Measurements from ENCODE around the gene MORN5.

Gene MORN5

GRCh38 chr9:122125509-122126330, 34.0 kb upstream of the MORN5 start:
- no peak for DNase-seq

GRCh38 chr9:122126331-122127261, 33.1 kb upstream of the MORN5 start:
- DNase-seq = no peak

DNA sequence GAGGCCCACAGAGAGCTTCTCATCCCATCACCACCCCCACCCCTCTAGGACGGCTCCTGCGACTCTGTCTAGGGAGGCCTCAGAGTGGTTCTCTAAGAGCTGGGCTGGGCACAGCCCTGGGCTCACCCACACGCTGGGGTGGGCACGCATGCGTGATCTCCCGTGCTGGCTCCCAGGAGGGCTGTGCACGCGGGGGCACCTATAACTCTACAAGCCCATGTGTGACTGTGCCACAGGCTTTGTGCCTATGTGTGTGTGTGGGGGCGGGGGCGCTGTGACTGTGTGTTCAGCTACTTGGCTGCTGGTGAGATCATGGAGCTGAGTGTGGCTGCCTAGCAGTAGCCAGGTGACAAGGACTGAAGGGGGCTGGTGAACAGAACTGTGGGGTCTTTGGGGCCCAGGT, 32.3 kb upstream of the MORN5 start:
- DNase-seq = no peak

DNA sequence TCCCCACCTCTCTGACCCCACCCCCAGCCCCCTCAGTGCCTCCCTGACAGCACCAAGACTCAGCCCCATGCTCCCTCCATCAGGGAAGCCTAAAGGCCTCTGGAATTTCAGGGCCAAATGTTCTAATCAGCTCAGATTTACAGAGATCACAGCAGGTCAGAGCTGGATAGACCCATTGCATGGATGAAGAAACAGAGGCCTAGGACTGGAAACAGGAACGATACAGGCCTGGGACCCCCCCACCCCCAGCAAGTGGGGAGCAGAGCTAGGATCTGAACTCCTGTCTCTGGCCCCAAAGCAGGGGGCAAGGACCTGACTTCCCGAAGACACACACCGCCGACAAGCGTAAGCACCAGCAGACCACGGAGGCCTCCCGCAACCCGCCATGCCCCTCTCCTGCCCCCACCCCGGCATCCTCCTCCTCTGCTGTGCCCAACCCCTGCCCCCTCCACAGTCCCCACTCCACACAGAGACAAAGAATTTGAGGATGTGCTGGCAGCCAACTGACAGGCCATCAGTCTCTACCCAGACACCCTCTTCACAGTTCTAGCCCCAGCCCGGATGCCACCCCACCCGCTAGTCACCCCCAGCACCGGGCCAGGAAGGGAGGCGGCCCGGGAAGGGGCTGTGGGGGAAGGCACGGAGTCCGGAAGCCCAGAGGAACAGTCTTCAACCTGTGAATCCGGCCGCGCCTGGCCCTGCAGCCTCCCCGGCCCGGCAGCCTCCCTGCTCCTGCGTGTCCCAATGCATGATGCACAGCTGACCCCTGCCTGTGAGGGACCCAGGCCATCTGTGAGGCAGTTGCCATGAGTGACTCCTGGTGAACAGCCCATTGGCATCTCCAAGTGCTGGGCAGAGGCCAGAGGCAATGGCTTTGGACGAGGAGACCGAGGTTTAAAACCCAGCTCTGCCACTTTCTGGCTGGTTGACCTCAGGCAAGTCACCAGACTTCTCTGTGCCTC, 31.4 kb upstream of the MORN5 start:
- no peak for DNase-seq

DNA sequence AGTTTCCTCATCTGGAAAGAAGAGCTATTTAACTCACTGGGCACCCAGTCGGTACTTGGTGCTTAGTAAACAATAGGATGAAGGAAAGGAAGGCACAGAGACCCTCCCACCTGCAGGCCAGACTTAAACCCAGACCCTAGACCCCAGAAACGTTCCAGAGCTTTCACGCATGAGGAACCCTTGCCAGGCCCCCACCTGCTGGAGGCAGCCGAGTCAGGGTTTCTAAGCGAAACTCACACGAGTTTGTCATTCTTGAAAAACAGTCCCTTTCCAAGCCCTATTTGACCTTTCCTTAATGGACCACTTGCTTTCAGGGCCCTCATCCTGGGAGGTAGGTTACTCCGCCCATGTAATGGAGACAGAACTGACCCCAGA, 30.8 kb upstream of the MORN5 start:
- no peak for DNase-seq

DNA sequence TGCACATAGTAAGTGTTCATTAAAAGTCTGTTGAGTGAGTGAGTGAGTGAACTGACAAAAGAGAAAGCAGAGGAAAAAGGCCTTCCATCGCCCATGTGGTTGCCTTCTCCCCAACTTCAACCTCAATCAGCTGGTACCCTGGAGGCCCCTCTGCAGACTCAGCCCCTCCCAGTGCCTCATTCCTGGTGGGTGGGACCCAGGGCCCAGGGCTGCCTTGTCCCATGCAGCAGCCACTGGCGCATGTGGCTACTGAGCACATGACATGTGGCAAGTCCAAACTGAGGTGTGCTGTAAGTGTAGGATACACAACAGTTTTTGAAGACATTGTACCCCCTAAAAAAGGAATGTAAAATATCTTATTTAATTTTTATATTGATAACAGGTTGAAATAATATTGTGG, 29.7 kb upstream of the MORN5 start:
- DNase-seq = no peak

DNA sequence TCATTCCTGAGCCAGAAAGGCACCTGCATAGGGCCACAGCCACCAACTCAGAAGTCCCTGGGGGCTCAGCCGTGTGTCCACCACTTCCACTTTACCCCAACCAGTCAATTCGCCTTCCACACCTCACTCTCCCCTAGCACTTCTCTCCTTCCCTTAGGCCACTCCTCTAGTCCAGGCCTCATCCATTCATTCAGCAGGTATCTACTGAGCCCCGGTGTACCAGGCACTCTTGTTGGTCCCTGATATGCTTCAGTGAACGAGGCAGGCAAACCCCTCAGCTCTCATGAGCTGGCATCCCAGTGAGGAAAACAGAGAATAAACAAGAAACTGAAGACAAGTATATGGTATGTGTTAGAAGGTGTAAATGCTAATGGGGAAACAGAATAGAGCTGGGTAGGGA, 28.9 kb upstream of the MORN5 start:
- DNase-seq = no peak

DNA sequence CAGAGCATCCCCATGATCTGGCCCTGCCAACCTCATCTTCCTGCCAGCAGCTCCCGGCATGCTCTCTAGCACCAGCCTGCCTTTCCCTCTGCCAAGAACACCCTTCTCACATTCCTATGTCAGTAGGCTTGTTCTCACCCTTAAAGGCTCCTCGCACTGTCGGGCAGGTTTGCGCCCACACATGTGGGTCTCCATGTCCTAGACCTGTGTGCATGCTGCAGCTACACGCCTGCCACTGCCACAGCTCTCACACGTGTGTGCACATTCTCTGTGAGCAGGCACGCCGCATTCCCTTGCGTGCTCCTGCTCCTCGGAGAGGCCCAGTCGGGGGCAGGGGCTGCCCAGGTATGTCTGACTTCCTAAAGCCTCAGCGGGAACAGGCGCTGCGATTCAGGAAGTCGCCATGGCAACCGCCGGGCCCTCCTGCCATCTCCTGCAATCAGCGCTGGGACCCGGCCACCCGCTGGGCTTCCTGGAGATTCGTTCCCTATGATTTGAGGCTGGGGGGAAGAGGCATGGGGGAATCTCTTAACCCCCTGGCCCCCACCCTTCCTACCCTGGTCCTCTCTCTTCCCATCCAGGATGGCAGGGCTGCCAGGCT, 28.2 kb upstream of the MORN5 start:
- no peak for DNase-seq

GRCh38 chr9:122132539-122132938, 27.2 kb upstream of the MORN5 start:
- no peak for DNase-seq

- DNase-seq = no peak
These were observed 26.3 kb upstream of the MORN5 start for GRCh38 chr9:122133263-122133983.

DNA sequence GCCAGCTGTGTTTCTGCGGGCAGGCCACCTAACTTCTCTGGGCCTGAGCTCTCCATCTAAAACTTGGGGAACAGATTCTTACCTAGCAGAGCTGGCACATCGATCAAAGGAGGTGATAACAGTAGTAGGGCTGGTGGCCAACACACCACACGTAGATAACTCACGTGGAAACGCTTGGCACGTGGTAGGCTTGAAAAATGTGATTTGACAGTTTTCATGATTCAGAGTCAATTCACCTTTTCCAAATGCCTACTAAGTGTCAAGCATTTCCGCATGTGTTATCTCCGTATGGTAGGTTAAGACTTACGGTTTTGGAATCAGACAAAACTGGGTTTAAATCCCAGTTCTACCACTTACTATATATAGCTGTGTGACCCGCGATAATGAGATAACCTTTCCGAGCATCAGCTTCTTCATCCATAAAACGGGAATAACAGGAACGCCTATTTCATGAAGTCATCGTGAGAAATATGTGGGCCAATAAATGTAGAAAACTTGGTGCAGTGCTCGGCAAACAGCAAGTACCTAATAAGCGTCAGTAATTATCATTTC, 25.6 kb upstream of the MORN5 start:
- DNase-seq = no peak

DNA sequence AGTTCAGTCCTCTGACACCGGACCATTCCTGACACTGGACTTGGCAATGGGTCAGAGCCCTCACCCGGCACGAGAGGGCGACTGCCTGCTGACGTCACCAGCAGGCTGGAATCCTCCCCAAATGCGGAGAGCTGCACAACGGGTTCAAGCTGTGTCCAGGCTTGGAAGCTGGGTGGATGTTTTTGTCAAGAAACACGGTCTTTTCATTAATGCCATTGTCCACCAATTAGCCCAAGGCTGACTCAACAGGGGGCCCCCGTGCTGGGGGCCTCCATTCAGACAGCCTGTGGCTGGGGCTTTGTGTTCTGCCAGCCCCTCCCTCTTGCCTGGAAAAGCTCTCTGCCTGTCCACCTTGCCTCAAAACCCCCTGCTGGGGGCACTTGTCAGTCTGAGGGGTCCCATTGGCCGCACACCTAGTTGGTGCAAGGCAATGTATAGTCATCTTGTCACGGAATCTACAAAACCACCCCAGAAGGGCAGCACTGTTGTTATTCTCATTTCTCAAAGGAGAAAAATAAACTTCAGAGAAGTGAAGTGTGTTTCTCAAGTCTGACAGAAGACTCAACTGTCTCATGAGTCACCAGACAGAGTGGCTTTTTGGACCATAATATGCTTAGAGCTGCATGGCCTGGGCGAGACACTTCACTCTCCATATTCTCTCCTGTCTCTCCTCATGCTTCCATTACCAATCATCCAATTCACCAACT, 24.7 kb upstream of the MORN5 start:
- DNase-seq = no peak

GRCh38 chr9:122135529-122135859, 24.2 kb upstream of the MORN5 start:
- DNase-seq = no peak

DNA sequence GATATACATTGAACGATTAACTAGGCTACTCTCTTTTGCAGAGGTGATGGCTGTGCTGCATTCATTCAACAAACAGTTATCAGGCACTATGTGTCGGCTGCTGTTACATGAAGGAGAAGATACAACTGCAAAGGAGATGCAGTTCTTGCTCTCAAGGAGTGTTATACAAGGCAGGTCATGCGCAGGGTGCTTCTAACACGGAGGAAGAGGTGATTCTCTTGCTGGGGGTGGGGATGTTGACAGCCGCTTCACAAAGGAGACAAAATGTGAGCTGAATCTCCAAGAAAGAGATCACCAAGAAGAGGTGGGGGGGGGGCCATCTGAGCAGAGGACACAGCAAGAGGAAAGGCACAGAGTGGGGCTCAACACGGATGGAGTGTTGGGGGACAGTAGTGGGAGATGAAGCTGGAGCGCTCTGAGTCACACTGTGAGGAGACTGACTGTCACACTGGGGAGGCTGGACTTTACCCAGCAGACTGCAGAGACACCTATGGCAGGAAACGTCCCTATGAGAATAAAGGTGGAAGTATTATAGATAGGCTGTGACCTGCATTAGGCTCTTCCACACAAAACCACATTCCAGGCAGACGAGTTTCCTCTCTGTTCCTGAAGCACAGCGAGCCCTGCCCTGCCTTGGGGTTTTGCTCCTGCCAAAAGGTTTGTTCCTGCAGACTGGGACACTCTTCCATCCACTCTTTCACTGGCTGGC, 21.0 kb upstream of the MORN5 start:
- DNase-seq = no peak

- no peak for DNase-seq
These were observed 19.1 kb upstream of the MORN5 start for GRCh38 chr9:122140368-122141193.

DNA sequence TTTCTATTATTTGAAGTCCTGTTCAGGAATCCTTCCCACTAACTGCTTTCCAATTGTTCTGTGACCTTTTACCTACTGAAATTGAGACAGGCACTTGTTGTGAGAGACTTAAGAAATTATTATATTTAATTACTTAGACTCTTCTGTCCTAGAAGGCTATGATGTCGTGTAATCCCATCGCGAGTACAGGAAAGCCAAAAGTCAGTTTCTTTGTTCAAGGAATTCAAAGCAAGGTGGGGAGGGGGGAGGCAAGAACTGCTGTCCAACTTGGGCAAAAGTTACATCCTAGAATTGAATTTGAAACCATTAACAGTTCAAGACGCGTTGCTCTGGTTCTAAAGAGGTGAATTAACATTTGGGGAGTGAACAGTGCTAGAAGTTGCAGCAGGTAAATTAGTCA, 18.0 kb upstream of the MORN5 start:
- no peak for DNase-seq

GRCh38 chr9:122143296-122143695, 16.4 kb upstream of the MORN5 start:
- no peak for DNase-seq

GRCh38 chr9:122143876-122144405, 15.8 kb upstream of the MORN5 start:
- no peak for DNase-seq
